Activated CD8-positive, alpha-beta memory T cell treated with anti-CD3 and anti-CD28 coated beads for 1 hour (primary cell): ENCODE data around the gene TRHDE.

ENCODE experiments used
- DNase-seq, 2 donors: peaks; one replicate each; pipeline ENCODE4 v3.0.0-alpha.2; 2020; ENCODE audit warnings: low read depth in 1 of 2; ENCODE audit errors: extremely low read depth in 1 of 2

The TRHDE gene

DNA sequence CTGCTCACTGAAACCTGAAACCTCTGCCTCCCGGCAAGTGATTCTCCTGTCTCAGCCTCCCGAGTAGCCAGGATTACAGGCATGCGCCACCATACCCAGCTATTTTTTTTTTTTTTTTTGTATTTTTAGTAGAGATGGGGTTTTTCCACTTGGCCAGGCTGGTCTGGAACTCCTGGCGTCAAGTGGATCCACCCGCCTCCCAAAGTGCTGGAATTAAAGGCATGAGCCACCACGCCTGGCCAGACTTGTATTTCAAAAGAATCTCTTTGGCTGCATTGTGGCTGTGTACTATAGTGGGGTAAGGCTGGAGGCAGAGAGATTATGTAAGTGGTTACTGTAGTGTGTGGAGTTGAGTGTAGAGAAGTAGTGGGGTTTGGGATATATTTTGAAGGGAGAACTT is 35.1 kb downstream of the TRHDE start:
- DNase-seq = no peak

DNA sequence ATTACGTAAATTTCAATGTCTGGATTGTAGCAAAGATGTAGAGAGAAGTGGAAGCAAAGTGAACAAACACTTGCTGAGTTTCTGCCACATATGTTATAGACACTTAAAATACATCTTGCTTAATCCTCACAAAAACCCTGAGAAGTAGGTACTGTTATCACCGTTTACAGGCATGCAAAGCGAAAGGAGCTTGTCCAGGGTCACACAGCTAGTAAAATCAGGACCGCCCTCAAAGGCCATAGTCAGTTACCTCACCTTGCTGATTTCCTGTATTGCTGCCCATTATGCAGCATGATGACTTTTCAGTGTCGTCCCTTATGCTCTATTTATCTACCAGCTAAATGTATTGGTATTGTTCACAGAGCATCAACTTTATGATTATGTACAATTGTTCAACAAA is 39.8 kb downstream of the TRHDE start:
- no peak for DNase-seq

DNA sequence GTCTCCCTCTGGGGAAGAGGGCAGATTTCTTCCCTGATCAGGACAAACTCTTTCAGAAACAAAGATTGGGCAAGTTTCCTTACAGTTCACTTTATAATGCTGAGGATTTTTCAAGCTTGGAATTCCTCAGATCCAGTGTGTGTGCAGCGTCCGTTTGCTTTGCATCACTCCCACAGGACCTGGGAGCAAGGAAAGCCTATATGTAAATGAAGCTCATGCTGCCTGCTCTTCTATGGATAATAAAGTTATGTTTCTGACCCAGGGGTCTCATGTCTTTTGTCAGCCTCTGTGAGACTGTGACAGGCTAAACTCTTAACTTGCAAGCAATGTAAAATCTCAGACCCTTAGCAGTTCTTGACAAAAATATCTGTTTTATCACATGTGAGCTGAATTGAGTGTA is 41.6 kb downstream of the TRHDE start:
- DNase-seq = no peak

DNA sequence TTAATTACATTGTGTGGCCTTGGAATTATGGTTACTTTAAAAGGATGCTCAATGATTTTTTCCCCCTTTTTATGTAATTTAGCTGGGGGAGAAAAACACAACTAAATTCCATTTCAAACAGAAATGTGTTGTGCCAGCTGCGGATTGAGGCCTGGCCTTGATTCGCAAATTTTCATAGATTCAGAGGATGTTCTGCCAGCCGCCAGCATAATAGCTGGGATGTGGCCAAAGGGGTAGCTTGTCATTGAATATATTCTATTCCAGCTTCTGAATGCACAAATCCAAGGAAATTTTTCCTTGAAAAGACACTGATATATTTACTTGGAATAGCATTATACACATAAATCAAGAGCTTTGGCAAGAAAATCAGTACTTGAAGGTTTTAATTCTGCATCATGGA is 43.7 kb downstream of the TRHDE start:
- DNase-seq = no peak

DNA sequence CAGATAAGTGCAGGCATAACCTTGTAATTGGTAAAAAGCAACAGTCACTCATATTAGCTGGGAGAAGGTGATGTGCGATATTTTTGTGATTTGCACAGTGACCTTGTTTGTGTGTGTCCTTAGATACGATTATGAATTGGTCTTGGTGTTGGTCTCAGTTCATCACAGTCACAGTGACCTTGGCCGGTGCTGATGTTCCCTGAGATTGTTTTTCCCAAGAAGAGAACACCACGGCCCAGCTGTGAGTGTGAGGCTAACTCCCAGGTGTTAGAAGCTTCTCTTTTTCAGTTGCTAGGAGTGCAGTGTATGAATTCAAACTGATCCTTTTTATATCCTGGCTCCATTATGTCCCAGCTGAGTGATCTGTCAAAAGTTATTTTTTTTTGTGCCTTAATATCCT is 46.2 kb downstream of the TRHDE start:
- no peak for DNase-seq

DNA sequence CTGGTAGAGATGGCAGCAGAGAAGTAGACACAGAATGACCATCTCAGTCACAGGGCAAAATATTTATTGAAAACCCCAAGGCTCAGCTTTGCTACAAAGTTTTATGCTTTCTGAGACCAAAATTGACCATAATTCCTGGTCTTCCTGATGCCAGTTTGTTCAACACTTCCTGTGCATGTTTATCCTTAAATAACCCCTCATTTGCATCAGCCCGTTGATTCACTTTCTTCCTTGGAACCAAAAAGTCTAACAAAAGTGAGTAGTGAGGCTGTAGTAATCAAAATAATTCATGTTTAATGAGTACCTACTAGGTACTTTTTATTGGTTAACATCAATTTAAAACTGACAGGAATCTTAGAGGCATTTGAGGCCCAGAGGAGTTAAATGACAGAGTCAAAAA is 51.7 kb downstream of the TRHDE start:
- DNase-seq = no peak

DNA sequence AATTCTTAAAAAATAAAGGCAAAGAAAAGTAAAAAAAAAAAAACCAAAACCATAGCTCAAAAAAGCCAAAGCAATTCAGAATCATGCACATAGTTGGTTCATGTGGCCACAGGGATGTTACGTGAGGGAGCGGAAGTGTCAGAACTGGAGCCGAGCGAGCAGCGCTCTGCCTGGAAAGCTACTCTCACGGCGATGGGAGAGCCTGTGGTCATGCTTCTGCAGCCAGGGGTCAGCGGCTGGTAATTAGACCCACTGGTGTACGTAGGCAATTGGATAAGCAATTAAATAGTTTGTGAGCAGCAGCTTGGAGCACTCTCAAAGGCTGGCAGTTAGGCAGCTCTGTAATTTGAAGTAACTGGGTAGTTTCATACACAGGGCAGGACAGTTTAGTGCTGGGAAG is 58.1 kb downstream of the TRHDE start:
- DNase-seq = no peak

DNA sequence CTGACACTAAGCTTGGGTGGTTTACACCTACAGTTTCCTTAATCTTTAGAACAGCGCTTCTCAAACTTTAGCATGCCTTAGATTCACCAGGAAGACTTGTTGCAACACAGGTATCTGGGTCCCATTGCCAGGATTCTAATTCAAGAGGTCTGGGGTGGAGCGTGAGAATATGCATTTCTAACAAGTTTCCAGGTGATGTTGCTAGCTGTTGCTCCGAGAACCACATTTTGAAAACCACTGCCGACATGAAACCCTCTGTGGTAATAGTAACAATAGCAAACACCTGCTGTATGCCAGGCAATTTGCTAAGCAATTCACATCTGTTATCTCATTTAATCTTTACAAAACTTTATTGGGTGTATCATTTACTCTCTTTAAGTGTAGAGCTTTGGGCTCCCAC is 58.6 kb downstream of the TRHDE start:
- no peak for DNase-seq

DNA sequence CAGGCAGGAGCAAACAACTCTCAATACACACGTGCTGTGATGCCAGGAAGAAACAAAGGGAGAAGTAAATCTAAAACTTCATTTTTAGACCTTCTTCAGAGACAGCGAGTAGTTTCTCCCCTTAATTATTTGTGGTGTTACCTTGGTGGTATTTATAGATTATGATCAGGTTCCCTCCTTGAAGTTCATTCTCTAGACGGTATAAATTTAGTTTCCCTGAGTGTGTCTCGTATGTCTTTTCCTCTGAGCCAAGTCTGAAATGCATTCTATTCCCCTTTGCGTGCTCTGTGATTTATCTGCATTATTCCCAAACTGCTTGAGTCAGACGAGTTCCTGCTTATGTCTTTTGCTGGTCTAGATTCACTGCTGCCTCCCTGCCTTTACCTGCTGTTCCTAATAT is 65.2 kb downstream of the TRHDE start:
- no peak for DNase-seq

DNA sequence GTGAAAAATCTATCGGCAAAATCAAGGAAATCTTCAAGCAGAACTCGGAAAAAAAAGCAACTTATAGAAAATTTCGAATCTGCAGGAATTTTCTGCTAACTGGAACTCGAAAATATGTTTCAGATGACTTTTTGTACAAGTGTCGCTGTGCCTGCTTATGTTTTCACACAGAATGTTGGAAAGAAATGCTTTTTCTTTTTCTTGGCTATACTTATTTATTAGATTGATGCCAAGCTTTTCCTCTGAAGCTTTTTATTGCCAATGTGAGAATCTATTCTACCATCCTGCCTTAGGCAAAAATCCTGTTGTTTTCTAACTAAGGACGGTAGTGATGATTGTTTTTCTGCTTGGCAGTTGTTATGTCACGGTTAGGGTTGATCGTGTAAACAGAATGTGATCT is 65.8 kb downstream of the TRHDE start:
- DNase-seq = no peak

DNA sequence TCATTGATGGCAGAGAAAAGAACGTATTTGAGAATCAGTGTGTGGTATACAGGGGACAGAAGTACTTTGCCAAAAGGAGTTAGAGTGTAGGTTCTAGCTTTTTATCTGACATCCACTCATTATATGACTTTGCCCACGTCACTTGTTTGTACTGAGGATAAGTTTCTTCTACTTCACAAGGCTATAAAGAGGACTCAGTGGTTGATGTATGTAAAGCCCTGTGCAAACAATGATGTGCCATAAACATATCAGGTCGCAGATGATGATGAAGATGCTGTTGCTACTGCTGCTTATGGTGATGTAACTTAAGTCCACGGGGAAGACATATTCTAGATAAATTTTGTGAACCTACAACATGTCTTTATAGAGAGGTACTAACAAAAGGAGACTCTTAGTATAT is 66.3 kb downstream of the TRHDE start:
- DNase-seq = no peak

DNA sequence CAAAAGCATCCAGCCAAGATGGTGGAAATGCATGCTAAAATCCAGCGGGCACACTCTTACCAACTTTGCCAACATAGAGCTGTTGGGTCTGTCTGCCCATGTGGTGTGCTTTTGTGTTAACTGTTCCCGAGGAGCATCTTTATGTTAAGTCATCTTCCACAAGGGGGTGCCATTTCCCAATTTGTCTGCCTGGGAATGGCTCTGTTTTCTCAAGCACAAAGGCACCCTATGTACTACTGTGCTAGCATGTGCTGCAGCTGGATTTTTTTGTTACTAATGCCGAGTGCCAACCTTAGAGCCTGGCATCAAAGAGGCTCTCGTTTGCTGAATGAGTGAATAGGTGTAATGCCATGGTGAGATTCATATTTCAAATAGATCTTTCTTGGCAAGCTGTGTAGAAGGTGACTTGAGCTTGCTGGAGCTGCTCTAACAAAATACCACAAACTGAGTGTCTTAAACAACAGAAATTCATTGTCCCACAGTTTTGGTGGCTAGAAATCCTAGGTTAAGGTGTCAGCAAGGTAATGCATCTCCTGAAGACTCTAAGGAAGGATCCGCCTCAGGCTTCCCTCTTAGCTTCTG is 74.3 kb downstream of the TRHDE start:
- no peak for DNase-seq

DNA sequence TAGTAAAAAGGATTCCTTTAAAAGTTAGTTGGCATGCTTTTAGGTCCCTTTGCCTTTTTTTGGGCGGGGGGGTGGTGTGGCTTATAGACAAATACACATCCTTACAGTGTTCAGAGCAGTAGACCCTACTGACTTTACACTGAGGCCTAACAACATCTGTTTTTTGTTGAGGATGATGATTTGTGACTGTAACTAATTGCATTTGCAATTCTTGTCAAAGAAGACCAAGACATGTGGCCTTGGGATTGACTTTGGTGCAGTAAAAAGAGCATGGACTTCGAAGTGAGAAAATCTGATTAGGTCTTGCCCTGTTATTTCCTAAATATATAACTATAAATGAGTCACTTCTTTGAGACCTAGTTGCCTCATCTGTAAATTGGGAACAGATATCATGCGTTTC is 77.3 kb downstream of the TRHDE start:
- no peak for DNase-seq

DNA sequence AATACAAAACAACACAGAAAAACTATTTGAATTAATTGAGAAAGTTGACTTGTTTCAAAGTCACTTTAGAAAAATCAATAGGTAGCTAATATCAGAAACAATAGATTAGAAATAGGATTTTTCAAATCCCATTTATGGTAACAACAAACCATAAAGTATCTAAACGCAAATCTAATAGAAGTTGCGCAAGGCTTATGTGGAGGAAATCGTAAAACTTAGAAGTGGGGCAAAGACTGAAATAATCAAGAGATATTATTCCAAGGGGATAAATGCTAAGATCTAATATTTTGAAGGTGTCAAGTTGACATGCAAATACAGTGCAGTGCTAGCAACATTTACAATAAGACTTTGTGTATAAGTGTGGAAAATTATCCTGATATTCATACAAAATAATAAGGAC is 87.2 kb downstream of the TRHDE start:
- DNase-seq = no peak

DNA sequence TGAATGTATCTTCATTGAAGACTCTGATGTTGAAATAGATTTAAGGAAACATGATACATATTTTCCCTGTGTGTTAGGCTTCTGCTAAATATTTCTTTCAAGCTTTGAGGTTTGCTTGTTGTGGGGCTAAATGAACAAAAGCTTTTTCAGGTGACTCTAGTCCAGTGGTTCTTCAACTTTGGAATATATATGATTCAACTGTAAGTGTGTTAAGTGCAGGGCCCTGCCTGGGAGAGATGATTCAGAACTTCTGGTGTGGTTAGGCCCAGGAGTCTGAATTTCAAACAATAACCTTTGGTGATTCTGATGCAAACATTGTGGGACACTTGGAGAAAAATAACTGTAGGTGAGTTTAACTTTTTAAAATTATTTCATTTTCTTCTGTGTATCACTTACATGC is 93.0 kb downstream of the TRHDE start:
- DNase-seq = no peak

DNA sequence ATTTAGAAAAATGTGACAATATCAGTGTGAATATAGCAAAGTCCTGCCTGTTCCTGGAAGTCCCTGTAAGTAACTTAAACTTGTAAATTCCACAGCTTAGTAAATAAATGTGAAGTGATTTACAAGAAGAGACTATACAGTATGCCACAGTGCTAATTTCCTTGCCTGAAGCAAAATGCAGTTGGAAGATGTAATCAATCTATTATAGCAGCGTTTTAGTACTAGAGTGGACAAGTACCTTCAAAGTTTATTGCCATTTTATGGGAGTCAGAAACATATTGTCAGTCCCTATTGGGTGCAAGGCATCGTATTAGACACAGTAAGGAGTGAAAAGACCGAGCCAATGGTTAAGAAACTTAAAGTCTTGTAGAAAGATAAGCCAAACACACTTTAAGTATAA is 94.1 kb downstream of the TRHDE start:
- no peak for DNase-seq

DNA sequence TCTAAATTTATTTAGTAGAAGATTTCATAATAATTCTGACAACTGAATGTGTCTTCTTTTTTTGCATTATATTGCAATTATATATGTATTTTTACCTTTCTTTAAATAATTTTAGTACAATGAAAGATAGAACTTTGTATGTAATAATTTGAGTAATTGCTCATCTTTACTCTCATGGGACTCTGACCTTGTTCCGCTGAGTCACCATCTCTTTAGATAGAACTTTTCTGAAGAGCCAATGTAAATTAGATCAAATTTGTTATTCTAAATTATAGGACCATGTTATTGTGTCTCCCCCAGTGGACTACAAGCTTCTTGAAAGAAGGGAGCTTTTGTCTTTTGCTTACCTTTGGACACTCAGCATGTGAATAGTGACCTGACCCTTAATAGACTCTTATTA is 96.1 kb downstream of the TRHDE start:
- no peak for DNase-seq

DNA sequence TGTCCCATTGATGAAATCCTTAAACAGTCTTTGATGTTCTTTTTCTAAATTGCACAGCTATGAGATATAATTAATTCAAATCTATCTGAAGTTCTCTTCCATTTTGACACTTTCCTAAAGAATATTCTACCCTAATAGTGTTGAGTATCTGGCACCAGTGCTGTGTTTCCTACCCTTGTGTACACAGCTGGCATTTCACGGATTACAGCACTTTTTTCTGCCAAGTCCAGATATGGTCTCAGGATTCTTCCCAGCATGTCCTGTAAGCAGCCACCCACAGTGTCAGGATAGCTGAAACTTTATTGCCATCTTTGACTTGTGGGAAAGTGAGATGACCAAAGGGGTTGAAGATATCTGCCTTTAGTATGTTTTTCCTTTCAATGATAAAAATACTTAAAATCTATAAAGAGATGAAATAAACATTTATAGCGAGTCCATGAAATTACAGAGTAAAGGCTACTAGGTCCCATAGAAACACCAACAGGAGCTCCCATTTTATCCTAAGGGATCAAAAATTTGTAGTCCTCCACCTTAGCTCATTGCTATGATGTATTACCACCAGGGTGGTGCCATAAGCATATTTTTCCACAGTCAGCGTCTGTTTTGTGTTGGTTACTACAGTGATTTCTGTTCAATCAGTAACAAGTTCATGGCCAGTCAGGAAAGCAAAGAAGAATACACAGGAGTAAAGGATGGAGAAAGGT is 96.7 kb downstream of the TRHDE start:
- no peak for DNase-seq

DNA sequence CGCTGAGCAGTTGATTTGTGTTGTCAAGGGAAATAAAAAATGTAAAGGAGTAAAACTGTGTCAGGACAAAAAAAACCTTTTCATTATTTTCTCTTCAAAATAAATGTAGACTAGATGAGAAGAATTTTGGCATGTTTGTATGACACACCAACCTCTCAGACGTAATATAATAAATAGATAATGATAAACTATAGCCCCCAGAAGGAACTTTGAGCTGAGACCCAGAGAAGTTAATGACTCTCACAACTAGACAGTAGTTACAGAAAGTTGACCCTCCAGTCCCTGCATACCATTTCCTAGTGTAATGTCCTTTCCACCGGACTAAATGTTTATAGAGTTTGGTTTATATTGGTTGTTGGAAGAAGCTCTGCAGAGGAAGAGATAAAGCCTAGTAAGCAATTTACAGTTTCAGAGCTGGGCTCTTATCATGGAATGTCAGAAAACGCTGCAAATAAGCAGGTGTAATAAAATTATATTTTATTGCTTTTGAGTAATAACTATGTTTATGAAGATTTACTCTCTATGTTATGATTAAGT is 97.3 kb downstream of the TRHDE start:
- DNase-seq = no peak

DNA sequence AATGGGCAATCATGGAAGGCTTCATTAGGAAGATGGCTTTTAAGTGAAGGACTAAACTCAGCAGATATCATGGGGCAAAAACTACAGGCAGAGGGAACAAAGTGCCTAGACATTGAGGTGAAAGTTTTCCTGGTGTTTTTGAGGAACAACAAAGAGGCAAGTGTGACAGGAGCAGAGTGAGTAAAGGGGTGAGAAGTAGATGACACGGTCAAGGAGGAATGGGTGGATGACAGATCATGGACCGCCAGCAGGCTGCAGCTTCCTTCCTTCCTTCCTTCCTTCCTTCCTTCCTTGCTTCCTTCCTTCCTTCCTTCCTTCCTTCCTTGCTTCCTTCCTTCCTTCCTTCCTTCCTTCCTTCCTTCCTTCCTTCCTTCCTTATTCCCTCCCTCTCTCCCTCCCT is 108.3 kb downstream of the TRHDE start:
- DNase-seq = no peak

DNA sequence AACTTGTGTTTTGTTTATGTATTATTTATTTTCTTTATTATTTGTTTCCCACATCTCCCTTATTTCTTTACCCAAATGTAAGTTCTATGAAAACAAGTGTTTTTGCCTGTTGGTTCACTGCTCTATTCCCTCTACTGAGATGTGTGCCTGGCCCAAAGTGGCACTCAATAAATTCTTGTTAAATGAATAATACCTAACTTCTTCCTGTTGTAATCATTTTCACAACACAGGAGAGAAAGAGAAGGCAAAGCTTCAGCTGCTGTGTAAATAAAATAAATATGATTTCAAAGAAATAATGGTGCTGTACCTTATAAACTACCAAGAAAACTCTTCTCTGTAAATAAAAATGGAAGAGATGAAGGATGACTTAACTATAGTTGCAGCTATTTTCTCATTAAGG is 116.2 kb downstream of the TRHDE start:
- no peak for DNase-seq

DNA sequence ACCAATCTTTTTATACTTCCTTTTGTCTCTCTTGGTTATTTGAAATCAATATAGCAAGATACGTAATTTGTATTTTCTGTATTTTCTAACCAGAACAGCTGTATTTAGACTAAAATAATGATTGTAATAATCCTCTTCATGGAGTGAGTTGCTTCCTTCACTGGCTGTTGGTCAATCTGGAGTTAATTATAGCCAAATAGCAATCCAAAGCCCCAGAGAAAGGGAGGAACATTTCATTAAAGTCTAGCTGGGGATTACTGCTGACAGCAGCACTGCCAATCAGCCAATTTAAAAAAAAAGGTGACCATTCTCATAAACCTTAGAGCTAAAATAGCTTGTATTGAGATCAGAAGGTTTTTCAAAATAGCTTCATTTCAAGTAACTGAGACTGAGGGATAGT is 118.0 kb downstream of the TRHDE start:
- no peak for DNase-seq

DNA sequence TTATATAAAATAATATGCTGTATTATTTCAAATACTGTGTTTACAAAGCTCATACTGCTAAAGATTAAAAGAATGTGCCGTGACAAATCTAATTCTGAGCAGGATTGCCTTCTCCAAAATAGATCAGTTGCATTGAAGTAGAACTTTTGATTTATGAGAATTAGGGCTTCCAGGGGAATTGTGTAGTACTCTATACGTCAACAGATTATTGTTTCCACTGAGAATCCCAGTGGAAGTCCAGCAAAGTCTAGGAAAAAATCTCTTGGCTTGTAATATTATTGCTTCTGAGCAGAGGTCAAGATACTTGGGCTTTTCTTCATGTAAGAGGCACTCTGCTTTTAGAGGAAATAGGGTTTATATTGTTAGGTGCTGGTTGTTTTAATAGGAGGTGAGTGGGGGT is 133.9 kb downstream of the TRHDE start:
- DNase-seq = no peak
